Activated T-helper 1 cell treated with anti-CD3 and anti-CD28 coated beads, Interleukin-12 subunit alpha, Interleukin-12 subunit beta, Interleukin-2, Interleukin-4 antibody, amounts not matched to agents 30 ng/mL and 10 ng/mL and 1 ng/mL, durations not matched to agents 14 hours and 24 hours and 36 hours (primary cell): Measurements from ENCODE around the gene GIMAP8. TPM values are rescaled to one million over a fixed set of nuclear protein-coding genes. Genes with fewer than 3 reads are reported as not detected.
"Not testable (repeated sequence)": the region's sequence is repeated elsewhere in the genome, so short reads cannot be mapped to it uniquely, and the experiment has no call there.

ENCODE experiments used
- DNase-seq: peaks from one replicate; pipeline ENCODE4 v3.0.0; 2021; ENCODE audit warnings: low spot score
- H3K27ac Mint-ChIP-seq: one replicate; pipeline ENCODE4 v1.8.0; 2021; ENCODE audit warnings: mild to moderate bottlenecking, mixed read lengths
- H3K27me3 Mint-ChIP-seq: one replicate; pipeline ENCODE4 v1.8.0; 2022; ENCODE audit warnings: mild to moderate bottlenecking, moderate library complexity, mixed read lengths; ENCODE audit not compliant: insufficient read depth
- H3K36me3 Mint-ChIP-seq: one replicate; pipeline ENCODE4 v1.8.0; 2021; ENCODE audit warnings: low read depth, mixed read lengths
- H3K4me1 Mint-ChIP-seq: one replicate; pipeline ENCODE4 v1.8.0; 2021; ENCODE audit warnings: low read depth, mixed read lengths
- H3K4me3 Mint-ChIP-seq: one replicate; pipeline ENCODE4 v1.8.0; 2021; ENCODE audit warnings: mild to moderate bottlenecking, moderate library complexity, mixed read lengths
- H3K9me3 Mint-ChIP-seq: one replicate; pipeline ENCODE4 v1.8.0; 2021; ENCODE audit warnings: mixed read lengths
- intact Hi-C: fragments of 100-400 bp; cut with micrococcal nuclease; formaldehyde crosslinking; loops from one replicate; pipeline ENCODE4 v1.15.1; 2024
- total RNA-seq: library from RNA; stranded (reverse); gene quantifications from 2 replicates; pipeline ENCODE4 v1.2.3, GENCODE V29; 2022

The GIMAP8 gene
- total RNA-seq, 1 donor from 2014 or later: 9.4 TPM

DNA sequence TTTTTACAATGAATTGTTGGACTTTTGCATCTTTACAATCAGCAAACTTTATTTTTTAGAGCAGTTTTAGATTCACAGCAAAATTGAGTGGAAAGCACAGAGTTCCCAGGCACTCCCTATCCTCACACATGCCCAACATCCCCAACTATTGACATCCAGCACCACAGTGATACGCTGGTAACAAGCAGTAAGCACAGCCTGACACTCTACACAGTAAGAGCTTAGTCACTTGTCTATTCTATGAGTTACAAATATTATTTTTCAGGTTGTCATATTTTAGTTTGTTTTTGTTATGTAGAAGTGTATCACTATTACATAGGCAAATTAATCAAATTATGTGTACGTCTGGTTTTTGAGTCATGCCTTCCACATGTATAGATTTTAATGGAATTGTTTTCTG is 37.2 kb downstream of the GIMAP8 start:
- no peak overlapping the region for H3K27ac Mint-ChIP-seq
- H3K4me3 Mint-ChIP-seq: no peak overlapping the region
- intact Hi-C loops: no loop called here
- H3K9me3 Mint-ChIP-seq: peaks cover 25% of the 10 kb centered on the region
- H3K4me1 Mint-ChIP-seq: peaks cover 74% of the 10 kb centered on the region
- H3K36me3 Mint-ChIP-seq: peaks cover 30% of the 10 kb centered on the region
- no peaks in the 10 kb centered on the region for H3K27me3 Mint-ChIP-seq
- DNase-seq: no peak

DNA sequence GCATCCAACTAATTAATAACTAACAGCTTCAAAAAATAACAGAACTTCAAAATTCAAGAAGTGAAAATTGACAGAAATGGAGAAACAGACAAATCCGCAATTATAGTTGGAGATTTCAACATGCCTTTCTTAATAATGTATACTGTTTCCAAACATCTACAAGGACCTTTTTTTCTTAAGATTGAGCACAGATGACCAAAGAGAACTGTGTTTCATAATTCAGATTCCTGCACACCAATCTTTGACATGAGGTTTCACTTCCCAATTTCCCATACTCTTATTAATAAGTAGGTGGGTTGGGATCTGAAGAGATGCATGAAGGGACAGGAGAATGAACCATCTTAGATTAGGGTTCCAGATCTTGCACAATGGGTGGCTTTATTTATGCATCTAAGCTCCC is 39.4 kb downstream of the GIMAP8 start:
- DNase-seq: no peak
- intact Hi-C loops: no loop called here
- Mint-ChIP-seq H3K4me1 (peaks cover 53% of the 10 kb centered on the region), H3K4me3 (no peak overlapping the region), H3K36me3 (peaks cover 29% of the 10 kb centered on the region), H3K27ac (no peak overlapping the region), H3K9me3 (peaks cover 27% of the 10 kb centered on the region), H3K27me3 (no peaks in the 10 kb centered on the region)

DNA sequence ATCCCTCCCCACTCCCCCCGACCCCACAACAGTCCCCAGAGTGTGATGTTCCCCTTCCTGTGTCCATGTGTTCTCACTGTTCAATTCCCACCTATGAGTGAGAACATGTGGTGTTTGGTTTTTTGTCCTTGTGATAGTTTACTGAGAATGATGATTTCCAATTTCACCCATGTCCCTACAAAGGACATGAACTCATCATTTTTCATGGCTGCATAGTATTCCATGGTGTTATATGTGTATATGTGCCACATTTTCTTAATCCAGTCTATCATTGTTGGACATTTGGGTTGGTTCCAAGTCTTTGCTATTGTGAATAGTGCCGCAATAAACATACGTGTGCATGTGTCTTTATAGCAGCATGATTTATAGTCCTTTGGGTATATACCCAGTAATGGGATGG is 43.0 kb downstream of the GIMAP8 start:
- DNase-seq: not testable (repeated sequence)
- peaks cover 32% of the 10 kb centered on the region for H3K36me3 Mint-ChIP-seq

DNA sequence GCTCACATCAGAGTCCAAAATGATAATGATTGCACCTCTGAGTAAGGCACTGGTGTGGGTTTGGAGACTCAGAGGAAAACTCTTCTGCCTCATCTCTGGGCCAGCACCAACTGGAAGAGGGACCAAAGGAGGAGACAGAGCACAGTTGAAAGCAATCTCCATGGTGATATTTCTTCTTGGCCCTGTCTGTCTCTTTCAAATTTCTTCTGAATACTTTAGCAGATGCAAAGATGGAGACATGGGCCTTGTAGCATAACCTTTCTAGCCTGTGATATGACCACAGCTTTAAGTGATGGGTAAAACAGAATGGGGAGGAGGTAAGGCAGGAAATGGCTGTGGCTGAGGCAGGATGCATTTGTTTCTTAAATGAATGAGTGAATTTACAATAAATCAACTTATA is 52.1 kb downstream of the GIMAP8 start:
- Mint-ChIP-seq H3K27ac (peak overlapping the region; percentile 96), H3K36me3 (peaks cover 43% of the 10 kb centered on the region), H3K27me3 (no peaks in the 10 kb centered on the region), H3K9me3 (peaks cover 43% of the 10 kb centered on the region), H3K4me1 (peaks cover 85% of the 10 kb centered on the region), H3K4me3 (peak overlapping the region; percentile 60)
- intact Hi-C loops: loop anchor here (2.0 to 5.0 kb wide), 3 partner anchors 16 to 230 kb away; no protein-coding TSS in a partner anchor
- no peak for DNase-seq

More for the DNA sequence above, 43.0 kb downstream of the GIMAP8 start:
- intact Hi-C loops, H3K27me3 Mint-ChIP-seq, H3K4me3 Mint-ChIP-seq, H3K27ac Mint-ChIP-seq: not testable (repeated sequence)
- Mint-ChIP-seq H3K9me3 (peaks cover 34% of the 10 kb centered on the region), H3K4me1 (peaks cover 53% of the 10 kb centered on the region)

DNA sequence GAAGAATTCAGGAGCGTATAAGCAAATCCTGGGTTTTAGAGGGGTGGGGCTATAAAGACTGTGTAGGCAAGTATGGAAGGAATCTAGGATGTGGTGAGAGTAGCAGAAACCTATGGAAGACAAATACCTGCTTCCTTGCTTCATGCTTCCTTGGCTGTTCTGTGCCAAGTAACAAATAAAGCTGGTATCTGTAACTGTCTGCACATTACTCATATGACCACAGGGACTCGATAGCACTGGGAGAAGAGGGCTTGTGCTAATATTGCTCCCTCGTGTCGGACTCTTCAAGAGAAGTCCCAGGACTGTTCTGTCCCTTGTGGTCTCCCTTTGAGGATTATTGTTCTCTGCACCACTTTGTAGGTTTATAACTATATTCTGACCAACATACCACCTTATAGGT is 52.7 kb downstream of the GIMAP8 start:
- Mint-ChIP-seq H3K4me1 (peaks cover 85% of the 10 kb centered on the region), H3K27ac (peak overlapping the region; percentile 96), H3K27me3 (no peaks in the 10 kb centered on the region), H3K36me3 (peaks cover 37% of the 10 kb centered on the region), H3K9me3 (peaks cover 37% of the 10 kb centered on the region), H3K4me3 (peak overlapping the region; percentile 60)
- no peak for DNase-seq
- intact Hi-C loops: loop anchor here (1.0 to 5.0 kb wide), 5 partner anchors 16 to 252 kb away; no protein-coding TSS in a partner anchor

DNA sequence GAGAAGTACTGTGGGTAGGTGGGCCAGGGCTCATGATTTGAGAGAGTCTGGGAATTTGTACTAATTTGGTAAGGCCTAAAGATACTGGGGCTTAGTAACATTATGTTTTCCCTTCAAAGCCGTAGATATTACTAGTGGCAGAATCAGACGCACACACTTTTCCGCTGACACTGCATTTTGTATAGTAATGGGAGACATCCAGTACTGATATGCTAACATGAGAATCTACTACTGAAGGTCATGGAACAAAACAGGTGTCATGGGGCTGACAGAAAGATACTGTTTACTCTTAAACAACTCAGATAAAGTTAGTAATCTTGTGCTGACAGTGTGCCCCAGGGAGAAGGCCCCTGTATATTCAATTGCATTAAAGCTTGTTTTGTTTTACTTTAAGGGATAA is 53.2 kb downstream of the GIMAP8 start:
- no peaks in the 10 kb centered on the region for H3K27me3 Mint-ChIP-seq
- peaks cover 34% of the 10 kb centered on the region for H3K36me3 Mint-ChIP-seq
- peaks cover 33% of the 10 kb centered on the region for H3K9me3 Mint-ChIP-seq
- H3K4me3 Mint-ChIP-seq: peak overlapping the region; percentile 60
- intact Hi-C loops: loop anchor here (1.0 to 5.0 kb wide), 5 partner anchors 15 to 252 kb away; no protein-coding TSS in a partner anchor
- H3K4me1 Mint-ChIP-seq: peaks cover 86% of the 10 kb centered on the region
- peak overlapping the region; percentile 96 for H3K27ac Mint-ChIP-seq
- DNase-seq: no peak

DNA sequence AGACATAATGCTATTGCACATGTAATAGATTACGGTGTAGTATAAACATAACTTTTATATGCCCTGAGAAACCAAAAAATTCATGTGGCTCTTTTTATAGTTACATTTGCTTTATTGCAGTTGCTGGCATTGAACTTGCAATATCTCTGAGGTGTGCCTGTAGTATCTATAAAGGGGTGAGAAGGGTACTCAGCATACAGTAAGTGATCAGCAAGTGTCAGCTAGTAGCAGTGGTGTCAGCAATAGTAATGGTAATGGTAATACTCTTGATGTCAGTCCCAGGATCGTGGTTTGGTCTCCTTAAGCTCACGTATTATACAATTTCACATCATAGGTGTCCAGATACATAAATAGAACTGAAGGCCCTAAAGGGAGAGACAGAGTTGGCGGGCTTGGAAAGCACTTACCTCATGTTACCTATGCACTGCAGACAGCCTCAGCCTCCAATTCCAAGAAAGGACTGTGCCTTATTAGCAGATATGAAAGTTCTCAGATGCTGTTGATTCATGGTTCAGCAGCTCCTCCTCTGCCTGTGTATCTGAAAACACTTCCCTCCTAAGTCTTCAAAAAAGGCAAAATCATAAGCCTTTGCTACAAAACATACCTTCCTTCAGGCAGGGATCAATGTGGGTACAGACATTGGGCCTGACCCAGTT is 57.6 kb downstream of the GIMAP8 start:
- intact Hi-C loops: loop anchor here (1.0 kb wide), 1 partner anchor 8 kb away; no protein-coding TSS in a partner anchor
- no peak for DNase-seq
- peak overlapping the region; percentile 79 for H3K4me3 Mint-ChIP-seq
- no peaks in the 10 kb centered on the region for H3K27me3 Mint-ChIP-seq
- peaks cover 98% of the 10 kb centered on the region for H3K4me1 Mint-ChIP-seq
- H3K36me3 Mint-ChIP-seq: peaks cover 12% of the 10 kb centered on the region
- peaks cover 12% of the 10 kb centered on the region for H3K9me3 Mint-ChIP-seq
- peak overlapping the region; percentile 91 for H3K27ac Mint-ChIP-seq

DNA sequence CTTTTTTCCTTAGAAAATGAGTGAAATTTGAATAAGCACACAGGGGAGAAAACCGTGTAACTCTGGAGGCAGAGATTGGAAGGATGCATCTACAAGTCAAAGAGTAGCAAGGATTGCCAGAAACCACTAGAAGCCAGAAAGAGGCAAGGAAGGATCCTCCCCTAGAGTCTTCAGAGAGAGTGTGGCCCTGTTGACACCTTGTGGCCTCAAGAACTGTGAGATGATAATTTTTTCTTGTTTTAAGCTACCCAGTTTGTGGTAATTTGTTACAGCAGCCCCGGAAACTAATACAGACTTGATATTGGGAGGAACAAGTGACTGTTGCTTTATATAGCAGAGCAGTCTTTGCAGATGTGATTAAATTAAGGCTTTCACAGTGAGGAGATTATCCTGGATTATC is 60.6 kb downstream of the GIMAP8 start:
- intact Hi-C loops: no loop called here
- Mint-ChIP-seq H3K36me3 (peaks cover 14% of the 10 kb centered on the region), H3K4me3 (peak overlapping the region; percentile 57), H3K27ac (peak overlapping the region; percentile 72), H3K27me3 (no peaks in the 10 kb centered on the region), H3K4me1 (peaks cover 82% of the 10 kb centered on the region), H3K9me3 (peaks cover 12% of the 10 kb centered on the region)
- DNase-seq: no peak

DNA sequence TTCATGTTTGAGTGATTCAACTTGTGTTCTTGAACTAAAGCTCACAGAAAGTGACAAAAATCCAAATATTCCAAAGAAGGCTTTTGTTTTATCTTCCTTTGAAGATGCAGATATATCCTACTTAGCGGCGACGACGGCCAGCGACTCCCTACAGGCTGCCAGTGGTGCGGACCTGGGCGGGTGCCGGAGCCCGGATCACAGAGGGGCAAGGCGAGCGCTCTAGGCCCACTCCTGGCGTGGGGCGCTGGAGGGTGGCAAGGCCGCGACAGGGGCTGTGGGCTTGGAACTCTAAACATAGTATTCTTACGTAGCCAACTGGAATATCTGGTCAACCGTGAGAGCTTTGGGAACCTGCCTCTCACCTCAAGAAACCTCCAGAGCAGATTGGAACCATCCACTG is 63.3 kb downstream of the GIMAP8 start:
- H3K4me1 Mint-ChIP-seq: peaks cover 72% of the 10 kb centered on the region
- peaks cover 21% of the 10 kb centered on the region for H3K36me3 Mint-ChIP-seq
- no peaks in the 10 kb centered on the region for H3K27me3 Mint-ChIP-seq
- peak overlapping the region; percentile 98 for H3K27ac Mint-ChIP-seq
- H3K4me3 Mint-ChIP-seq: peak overlapping the region; percentile 96
- DNase-seq: no peak
- peaks cover 12% of the 10 kb centered on the region for H3K9me3 Mint-ChIP-seq
- intact Hi-C loops: loop anchor here (2.0 kb wide), 4 partner anchors 55 to 241 kb away; no protein-coding TSS in a partner anchor

DNA sequence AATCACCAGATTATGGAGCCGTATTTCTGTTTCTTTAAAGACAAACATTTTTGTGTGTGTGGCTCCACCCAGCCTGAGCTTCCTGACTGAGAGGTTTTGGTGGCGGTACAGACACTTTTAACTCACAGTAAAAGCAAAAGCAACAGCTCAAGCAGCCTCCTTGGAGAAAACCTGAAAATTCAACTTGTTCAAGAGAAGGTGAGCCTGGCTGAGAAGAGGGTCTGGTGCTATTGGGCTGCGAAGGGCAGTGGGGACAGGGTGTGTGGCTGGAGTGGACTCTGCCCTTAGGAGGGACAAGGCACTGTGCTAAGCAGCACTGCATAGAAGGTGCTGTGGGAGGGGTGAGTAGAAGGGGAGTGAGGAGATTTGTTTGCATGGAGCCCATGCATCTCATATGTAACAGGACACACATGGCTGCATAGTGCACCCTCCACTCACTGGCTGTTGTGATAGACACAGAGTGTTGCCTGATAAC is 64.4 kb downstream of the GIMAP8 start, which contains the start of gene GIMAP7:
Gene GIMAP7, plus strand, starts transcription at position 125 of the 475 bp plus-strand sequence. CDS start 5,103 bp downstream, outside the sequence.
- Mint-ChIP-seq H3K9me3 (peaks cover 12% of the 10 kb centered on the region), H3K4me3 (peak within 1 kb of the TSS; percentile 96), H3K36me3 (peaks cover 24% of the 10 kb centered on the region), H3K27me3 (no peaks in the 10 kb centered on the region), H3K27ac (peak within 1 kb of the TSS; percentile 98), H3K4me1 (peaks cover 65% of the 10 kb centered on the region)
- intact Hi-C loops: loop anchor here (1.0 to 2.0 kb wide), 7 partner anchors 33 to 240 kb away; partner anchors contain the start of gene GIMAP5
- DNase-seq: peak; percentile 68

DNA sequence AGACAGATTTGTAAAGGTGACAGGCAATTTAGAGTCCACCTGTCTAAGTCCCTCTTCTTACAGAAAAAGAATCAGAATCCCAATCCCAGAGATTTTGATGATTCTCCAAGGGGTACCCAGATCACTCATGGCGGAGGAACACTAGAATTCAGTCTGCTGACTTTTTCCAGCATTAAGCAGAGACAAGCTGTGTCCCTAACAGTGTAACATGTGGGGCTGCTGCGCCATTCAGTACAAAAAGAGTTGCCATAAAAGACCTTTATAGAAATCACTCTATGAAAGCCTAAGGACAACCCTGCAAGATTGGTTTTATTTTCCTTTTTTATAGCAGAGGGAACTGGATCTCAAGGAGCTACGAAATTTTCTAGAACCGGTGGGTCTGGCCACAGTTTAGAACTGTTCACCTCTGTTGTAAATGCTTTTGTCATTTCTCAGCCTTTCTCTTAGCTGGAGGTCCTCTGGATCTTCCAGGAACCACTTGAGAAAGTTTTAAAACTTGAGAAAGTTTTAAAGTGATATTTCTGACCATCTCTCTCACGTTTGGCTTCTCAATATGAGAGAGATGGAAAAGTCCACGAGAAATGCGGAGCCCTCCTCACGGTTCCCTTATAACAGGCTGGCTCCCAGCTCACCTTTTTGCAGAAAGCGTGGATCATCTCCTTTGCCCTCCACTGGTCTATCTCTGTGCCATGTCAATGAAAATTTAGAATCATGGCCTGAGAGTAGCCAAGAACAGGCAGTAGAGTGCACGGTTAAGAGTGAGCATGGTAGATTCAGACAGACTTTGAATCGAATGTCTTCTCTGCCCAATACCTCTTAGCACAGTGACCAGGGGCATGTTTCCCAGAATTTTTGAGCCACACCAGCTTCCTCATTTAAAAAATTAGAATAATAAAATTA is 65.1 kb downstream of the GIMAP8 start:
- DNase-seq: no peak
- Mint-ChIP-seq H3K4me3 (peak overlapping the region; percentile 96), H3K4me1 (peaks cover 65% of the 10 kb centered on the region), H3K9me3 (peaks cover 11% of the 10 kb centered on the region), H3K27me3 (no peaks in the 10 kb centered on the region), H3K27ac (peak overlapping the region; percentile 98), H3K36me3 (peaks cover 28% of the 10 kb centered on the region)
- intact Hi-C loops: loop anchor here (1.0 to 2.0 kb wide), 8 partner anchors 7 to 239 kb away; partner anchors contain the start of gene GIMAP5

DNA sequence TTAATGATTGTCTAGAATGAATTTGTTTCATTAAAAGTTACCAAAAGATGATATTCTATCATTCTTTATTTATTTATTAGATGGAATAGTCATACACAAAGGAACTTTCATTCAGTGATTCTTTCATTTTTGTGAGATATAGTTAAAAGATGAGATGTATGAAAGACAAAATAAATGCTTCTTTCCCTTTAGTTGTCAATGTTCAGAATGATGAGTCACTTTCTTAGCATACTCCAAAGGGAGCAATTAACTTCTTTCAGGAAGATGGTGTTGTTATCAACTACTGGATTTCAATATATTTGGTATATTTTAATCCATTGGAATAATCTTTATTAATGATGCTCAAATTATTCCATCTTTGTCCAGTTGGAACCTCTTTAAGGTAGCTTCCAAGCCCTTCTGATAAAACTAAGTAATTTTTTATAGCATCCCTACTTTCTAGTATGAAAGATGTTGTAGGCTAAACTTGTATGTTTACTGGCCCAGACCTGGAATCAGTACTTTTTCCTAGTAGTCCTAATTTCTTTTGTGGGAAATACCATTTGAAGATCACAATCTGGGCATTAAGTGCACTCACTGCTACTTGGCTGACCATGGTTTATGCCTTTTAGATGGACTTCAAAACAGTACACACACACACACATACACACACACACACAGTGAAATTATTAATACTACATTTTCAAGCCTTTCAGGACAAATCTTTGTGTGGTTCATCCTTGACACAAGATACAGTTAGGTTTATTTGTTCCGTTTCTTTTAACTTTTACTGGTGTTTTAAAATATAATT is 66.7 kb downstream of the GIMAP8 start:
- no peak for DNase-seq
- H3K4me3 Mint-ChIP-seq: peak overlapping the region; percentile 96
- no peaks in the 10 kb centered on the region for H3K27me3 Mint-ChIP-seq
- intact Hi-C loops: loop anchor here (1.0 kb wide), 1 partner anchor 9 kb away; no protein-coding TSS in a partner anchor
- peaks cover 63% of the 10 kb centered on the region for H3K4me1 Mint-ChIP-seq
- peak overlapping the region; percentile 88 for H3K27ac Mint-ChIP-seq
- peaks cover 32% of the 10 kb centered on the region for H3K36me3 Mint-ChIP-seq
- no peaks in the 10 kb centered on the region for H3K9me3 Mint-ChIP-seq
